Urinary bladder (tissue), 4 donors: ENCODE results near the gene HPGDS. TPM values are rescaled to one million over a fixed set of nuclear protein-coding genes. Genes with fewer than 3 reads are reported as not detected.
"Not testable (repeated sequence)": the region's sequence is repeated elsewhere in the genome, so short reads cannot be mapped to it uniquely, and the experiment has no call there.

ENCODE experiments used
- DNase-seq: peaks from one replicate; pipeline ENCODE4 v3.0.0-alpha.2; 2015; ENCODE audit errors: extremely low spot score
- H3K27ac ChIP-seq: one replicate; pipeline ENCODE4 v1.5.1; 2013; ENCODE audit warnings: low read depth, mild to moderate bottlenecking, moderate library complexity
- H3K36me3 ChIP-seq: one replicate; pipeline ENCODE4 v1.6.1; 2013; ENCODE audit warnings: mild to moderate bottlenecking, moderate library complexity; ENCODE audit not compliant: insufficient read depth
- H3K4me1 ChIP-seq: one replicate; pipeline ENCODE4 v1.6.1; 2013; ENCODE audit warnings: mild to moderate bottlenecking, moderate library complexity; ENCODE audit not compliant: insufficient read depth
- H3K4me3 ChIP-seq: one replicate; pipeline ENCODE4 v1.5.1; 2013; ENCODE audit warnings: low read depth, low read length
- WGBS: extraction: QIAGEN DNeasy Blood & Tissue Kit; methylation state at CpG from one replicate; pipeline ENCODE4 v1.1.7; 2013; 5-methylcytosine and 5-hydroxymethylcytosine counted together
- polyA plus RNA-seq: library from polyadenylated mRNA; stranded (reverse); fragments of 200-250 nt; gene quantifications from one replicate; pipeline ENCODE4 v1.2.3, GENCODE V29; 2013
- total RNA-seq: library from RNA; depleted of rRNA; stranded (reverse); fragments of >200 nt; gene quantifications from one replicate; pipeline ENCODE4 v1.2.3, GENCODE V29; 2014
- donor health status: healthy with polysubstance abuse.
- donor health status: healthy.

HPGDS gene
- total and polyA plus RNA-seq, 2 donors, result 1.5 to 19.3 TPM

GRCh38 chr4:94350095-94350494, 7.5 kb upstream of the HPGDS start:
- Histone ChIP-seq H3K27ac (no peak overlapping the region), H3K36me3 (no peaks in the 10 kb centered on the region), H3K4me3 (no peak overlapping the region), H3K4me1 (no peaks in the 10 kb centered on the region)
- no peak for DNase-seq
- WGBS, result 85% methylated on average over 8 of the region's 8 CpGs

GRCh38 chr4:94349193-94349592, 6.6 kb upstream of the HPGDS start:
- DNase-seq, result no peak
- Histone ChIP-seq H3K27ac (no peak overlapping the region), H3K4me3 (no peak overlapping the region), H3K36me3 (no peaks in the 10 kb centered on the region), H3K4me1 (no peaks in the 10 kb centered on the region)
- 59% methylated on average over 1 of the region's 1 CpG for WGBS

- no peak for DNase-seq
- Histone ChIP-seq H3K4me3 (no peak overlapping the region), H3K27ac (no peak overlapping the region), H3K36me3 (no peaks in the 10 kb centered on the region), H3K4me1 (no peaks in the 10 kb centered on the region)
- WGBS, result 90% methylated on average over 3 of the region's 3 CpGs
Observed at GRCh38 chr4:94348666-94349065, 6.0 kb upstream of the HPGDS start.

- DNase-seq, result no peak
- H3K27ac ChIP-seq, result no peak overlapping the region
Observed at GRCh38 chr4:94346541-94346940, 3.9 kb upstream of the HPGDS start.

GRCh38 chr4:94345969-94346368, 3.3 kb upstream of the HPGDS start:
- no peak for DNase-seq
- H3K36me3 ChIP-seq, result no peaks in the 10 kb centered on the region
- H3K4me3 ChIP-seq, result no peak overlapping the region
- H3K27ac ChIP-seq, result no peak overlapping the region
- no peaks in the 10 kb centered on the region for H3K4me1 ChIP-seq
- WGBS, result 64% methylated on average over 2 of the region's 2 CpGs

More at GRCh38 chr4:94346541-94346940, 3.9 kb upstream of the HPGDS start:
- H3K36me3 ChIP-seq, result no peaks in the 10 kb centered on the region
- H3K4me3 ChIP-seq, result no peak overlapping the region
- no peaks in the 10 kb centered on the region for H3K4me1 ChIP-seq

GRCh38 chr4:94345266-94345665, 2.6 kb upstream of the HPGDS start:
- DNase-seq, result no peak
- H3K36me3 ChIP-seq, result no peaks in the 10 kb centered on the region
- 72% methylated on average over 4 of the region's 4 CpGs for WGBS
- no peak overlapping the region for H3K4me3 ChIP-seq
- H3K27ac ChIP-seq, result no peak overlapping the region
- H3K4me1 ChIP-seq, result no peaks in the 10 kb centered on the region

- 90% methylated on average over 5 of the region's 5 CpGs for WGBS
- H3K4me3 ChIP-seq, result no peak overlapping the region
Observed at GRCh38 chr4:94344457-94344856, 1.8 kb upstream of the HPGDS start.

GRCh38 chr4:94341481-94342370, 910 bp downstream of the HPGDS start:
- no peaks in the 10 kb centered on the region for H3K36me3 ChIP-seq
- 77% methylated on average over 3 of the region's 3 CpGs for WGBS
- no peaks in the 10 kb centered on the region for H3K4me1 ChIP-seq
- no peak overlapping the region for H3K27ac ChIP-seq
- H3K4me3 ChIP-seq, result no peak overlapping the region
- no peak for DNase-seq

More at GRCh38 chr4:94344457-94344856, 1.8 kb upstream of the HPGDS start:
- Histone ChIP-seq H3K27ac (no peak overlapping the region), H3K36me3 (no peaks in the 10 kb centered on the region), H3K4me1 (no peaks in the 10 kb centered on the region)
- DNase-seq, result no peak

- H3K4me1 ChIP-seq, result no peaks in the 10 kb centered on the region
- no peaks in the 10 kb centered on the region for H3K36me3 ChIP-seq
- H3K27ac ChIP-seq, result no peak overlapping the region
- DNase-seq, result no peak
- no peak overlapping the region for H3K4me3 ChIP-seq
- WGBS, result 75% methylated on average over 9 of the region's 9 CpGs
Observed at GRCh38 chr4:94339779-94340178, 2.9 kb downstream of the HPGDS start.

- Histone ChIP-seq H3K4me3 (no peak overlapping the region), H3K4me1 (no peaks in the 10 kb centered on the region), H3K36me3 (no peaks in the 10 kb centered on the region), H3K27ac (no peak overlapping the region)
- no peak for DNase-seq
- 73% methylated on average over 4 of the region's 4 CpGs for WGBS
Observed at GRCh38 chr4:94338681-94339351, 3.8 kb downstream of the HPGDS start.

- not testable (repeated sequence) for H3K4me1 ChIP-seq, H3K27ac ChIP-seq, DNase-seq, H3K36me3 ChIP-seq, H3K4me3 ChIP-seq
- 87% methylated on average over 5 of the region's 5 CpGs for WGBS
Observed at GRCh38 chr4:94336791-94337190, 5.8 kb downstream of the HPGDS start.

- Histone ChIP-seq H3K36me3 (no peaks in the 10 kb centered on the region), H3K4me1 (no peaks in the 10 kb centered on the region), H3K4me3 (no peak overlapping the region), H3K27ac (no peak overlapping the region)
- 77% methylated on average over 3 of the region's 3 CpGs for WGBS
- DNase-seq, result no peak
Observed at GRCh38 chr4:94336303-94336702, 6.3 kb downstream of the HPGDS start.

GRCh38 chr4:94334962-94335361, 7.7 kb downstream of the HPGDS start:
- Histone ChIP-seq H3K36me3 (no peaks in the 10 kb centered on the region), H3K4me3 (no peak overlapping the region), H3K4me1 (no peaks in the 10 kb centered on the region), H3K27ac (no peak overlapping the region)
- no peak for DNase-seq
- 59% methylated on average over 3 of the region's 3 CpGs for WGBS

GRCh38 chr4:94334476-94334875, 8.2 kb downstream of the HPGDS start:
- DNase-seq, result no peak
- H3K36me3 ChIP-seq, result no peaks in the 10 kb centered on the region
- H3K4me3 ChIP-seq, result no peak overlapping the region
- no peaks in the 10 kb centered on the region for H3K4me1 ChIP-seq
- 58% methylated on average over 2 of the region's 2 CpGs for WGBS
- no peak overlapping the region for H3K27ac ChIP-seq
